SK-N-SH (cell line): Measurements from ENCODE around the gene LGR5. TPM values are rescaled to one million over a fixed set of nuclear protein-coding genes. Genes with fewer than 3 reads are reported as not detected.
A peak's percentile ranks its signal among the peaks of the same experiment; 100 is the strongest.

Experiments
- CTCF ChIA-PET: fragments of 300-600, 350-600 bp; formaldehyde crosslinking; extraction: SDS; loops from one replicate; lab custom pipeline; 2021; lab: Yijun Ruan, JAX
- POLR2A ChIA-PET: fragments of 350-600 bp; sonication (Branson Sonifier 250); formaldehyde crosslinking; extraction: SDS; loops from one replicate; lab custom pipeline; 2020; ENCODE audit warnings: antibody characterized with exemption, inconsistent platforms; lab: Yijun Ruan, JAX
- DNase-seq: peaks from one replicate; pipeline ENCODE4 v3.0.0; 2012
- H2AFZ ChIP-seq: fragments of 200-600 bp; sonication (generic); 2 replicates; pipeline ENCODE4 v1.8.1; 2016; ENCODE audit warnings: antibody characterized with exemption, mild to moderate bottlenecking, low read depth
- H3F3A ChIP-seq: fragments of 200-600 bp; sonication (generic); replicated peaks from 2 replicates; pipeline ENCODE3; 2016; ENCODE audit warnings: antibody characterized with exemption, mild to moderate bottlenecking; ENCODE audit not compliant: insufficient read depth
- H3K27ac ChIP-seq, 2 experiments: fragments of 200-500 bp in 1 of 2; fragments of 200-600 bp in 1 of 2; sonication (Bioruptor generic) in 1 of 2; sonication (generic), shearing (Covaris generic) in 1 of 2; 2 replicates each; pipeline versions ENCODE4 v1.5.1 to v1.6.1; 2014 to 2016; ENCODE audit warnings: low read depth in 2 of 2, inconsistent platforms in 1 of 2, low read length in 1 of 2, mild to moderate bottlenecking in 1 of 2, mixed read lengths in 1 of 2
- H3K27me3 ChIP-seq: fragments of 200-600 bp; sonication (generic), shearing (Covaris generic); 2 replicates; pipeline ENCODE4 v1.6.1; 2016; ENCODE audit warnings: mixed run types; ENCODE audit not compliant: insufficient read depth
- H3K36me3 ChIP-seq, 2 experiments: fragments of 200-500 bp in 1 of 2; fragments of 200-600 bp in 1 of 2; sonication (Bioruptor generic) in 1 of 2; sonication (generic) in 1 of 2; replicated peaks in 1 of 2; 2 replicates each; pipeline versions ENCODE3 to v1.5.1; 2014 to 2016; ENCODE audit warnings: low read length in 1 of 2, mild to moderate bottlenecking in 1 of 2; ENCODE audit not compliant: insufficient read depth in 2 of 2, control insufficient read depth in 1 of 2
- H3K4me1 ChIP-seq, 2 experiments: fragments of 200-500 bp in 1 of 2; fragments of 200-600 bp in 1 of 2; sonication (Bioruptor generic) in 1 of 2; sonication (generic), shearing (Covaris generic) in 1 of 2; 2 replicates each; pipeline versions ENCODE4 v1.5.1 to v1.6.1; 2014 to 2016; ENCODE audit warnings: low read depth in 1 of 2, low read length in 1 of 2, mixed run types in 1 of 2; ENCODE audit not compliant: insufficient read depth in 2 of 2, control insufficient read depth in 1 of 2
- H3K4me2 ChIP-seq: fragments of 200-600 bp; sonication (generic), shearing (Covaris generic); 2 replicates; pipeline ENCODE4 v1.6.1; 2017; ENCODE audit warnings: mixed run types
- H3K4me3 ChIP-seq, 2 experiments: fragments of 200-500 bp in 1 of 2; fragments of 200-600 bp in 1 of 2; sonication (Bioruptor generic) in 1 of 2; sonication (generic), shearing (Covaris generic) in 1 of 2; 2 replicates each; pipeline versions ENCODE4 v1.5.1 to v1.8.1; 2014 to 2016; ENCODE audit warnings: low read depth in 2 of 2, inconsistent platforms in 1 of 2, low read length in 1 of 2, mild to moderate bottlenecking in 1 of 2, mixed read lengths in 1 of 2, moderate library complexity in 1 of 2
- H3K79me2 ChIP-seq: fragments of 200-600 bp; sonication (generic); 2 replicates; pipeline ENCODE4 v1.8.1; 2017; ENCODE audit warnings: mild to moderate bottlenecking; ENCODE audit not compliant: insufficient read depth
- H3K9ac ChIP-seq: fragments of 200-600 bp; sonication (generic); 2 replicates; pipeline ENCODE4 v1.6.1; 2017; ENCODE audit warnings: mixed run types
- H3K9me2 ChIP-seq: fragments of 200-600 bp; sonication (generic); 2 replicates; pipeline ENCODE4 v1.6.1; 2017; ENCODE audit warnings: mixed run types
- H3K9me3 ChIP-seq: fragments of 200-600 bp; sonication (generic); 2 replicates; pipeline ENCODE4 v1.6.1; 2017; ENCODE audit warnings: mixed run types, mild to moderate bottlenecking, moderate library complexity
- H4K20me1 ChIP-seq: fragments of 200-600 bp; sonication (generic); 2 replicates; pipeline ENCODE4 v1.6.1; 2017; ENCODE audit warnings: mild to moderate bottlenecking, mixed run types; ENCODE audit not compliant: insufficient read depth
- CHD2 ChIP-seq: fragments of 150-350 bp; IDR thresholded peaks from 2 replicates; pipeline ENCODE4 v1.6.1; 2018; ENCODE audit warnings: low read length; ENCODE audit not compliant: partially characterized antibody
- ELF1 ChIP-seq: IDR thresholded peaks from 2 replicates; pipeline ENCODE4 v1.4.0; 2012
- EP300 ChIP-seq, 2 experiments: IDR thresholded peaks; 2 replicates each; pipeline versions ENCODE4 v1.4.0 to v1.6.1; 2012; ENCODE audit warnings: borderline replicate concordance in 1 of 2, low read depth in 1 of 2, low read length in 1 of 2
- EZH2phosphoT487 ChIP-seq: fragments of 200-600 bp; sonication (generic); IDR thresholded peaks from 2 replicates; pipeline ENCODE4 v1.6.1; 2017; ENCODE audit warnings: low read depth, mixed run types, mild to moderate bottlenecking, antibody characterized with exemption, moderate library complexity, borderline replicate concordance
- FOSL2 ChIP-seq: IDR thresholded peaks from 2 replicates; pipeline ENCODE4 v1.4.0; 2012; ENCODE audit warnings: low read depth, mild to moderate bottlenecking, moderate library complexity, borderline replicate concordance
- FOXM1 ChIP-seq: IDR thresholded peaks from 2 replicates; pipeline ENCODE4 v1.4.0; 2012; ENCODE audit warnings: low read depth, mild to moderate bottlenecking
- GATA2 ChIP-seq: sonication (generic); formaldehyde crosslinking; IDR thresholded peaks from 2 replicates; pipeline ENCODE4 v1.5.0; 2020; ENCODE audit warnings: mild to moderate bottlenecking, missing genetic modification reagents
- JUND ChIP-seq: IDR thresholded peaks from 2 replicates; pipeline ENCODE4 v1.4.0; 2012
- MXI1 ChIP-seq: IDR thresholded peaks from 2 replicates; pipeline ENCODE4 v1.6.1; 2012; ENCODE audit warnings: mild to moderate bottlenecking, low read depth, low read length, improper control_type of control experiment
- NFIC ChIP-seq: IDR thresholded peaks from 2 replicates; pipeline ENCODE4 v1.4.0; 2012; ENCODE audit warnings: borderline replicate concordance
- NRF1 ChIP-seq: IDR thresholded peaks from 2 replicates; pipeline ENCODE4 v1.6.1; 2012; ENCODE audit warnings: low read depth, mild to moderate bottlenecking, low read length
- REST ChIP-seq: IDR thresholded peaks from 2 replicates; pipeline ENCODE4 v1.6.1; 2012; ENCODE audit warnings: mild to moderate bottlenecking, low read depth, low read length, moderate library complexity
- RFX5 ChIP-seq: IDR thresholded peaks from 2 replicates; pipeline ENCODE4 v1.6.1; 2012; ENCODE audit warnings: mild to moderate bottlenecking, improper control_type of control experiment, low read length
- SIN3A ChIP-seq: IDR thresholded peaks from 2 replicates; pipeline ENCODE4 v1.6.1; 2012; ENCODE audit warnings: low read depth, mild to moderate bottlenecking, low read length, moderate library complexity, borderline replicate concordance
- SMC3 ChIP-seq: IDR thresholded peaks from 2 replicates; pipeline ENCODE4 v1.6.1; 2012; ENCODE audit warnings: low read depth, low read length, improper control_type of control experiment
- TEAD4 ChIP-seq: IDR thresholded peaks from 2 replicates; pipeline ENCODE4 v1.4.0; 2012; ENCODE audit warnings: mild to moderate bottlenecking, borderline replicate concordance; ENCODE audit not compliant: insufficient read depth
- USF2 ChIP-seq: fragments of 150-350 bp; IDR thresholded peaks from 2 replicates; pipeline ENCODE4 v1.6.1; 2017; ENCODE audit warnings: antibody characterized with exemption, low read length, low read depth, borderline replicate concordance
- YY1 ChIP-seq: IDR thresholded peaks from 2 replicates; pipeline ENCODE4 v1.4.0; 2012; ENCODE audit warnings: low read depth, mild to moderate bottlenecking
- WGBS: methylation state at CpG from one replicate; pipeline ENCODE4 v1.1.6; 2017; ENCODE audit warnings: low lambda C conversion rate; 5-methylcytosine and 5-hydroxymethylcytosine counted together
- polyA plus RNA-seq, 3 experiments: library from polyadenylated mRNA; depleted of rRNA; stranded (reverse); fragments of >200 nt; gene quantifications; 2 replicates each; pipeline ENCODE4 v1.2.3, GENCODE V29; 2012
- TF ChIP-seq, protein P1 (sequence below): IDR thresholded peaks from 2 replicates; pipeline ENCODE4 v1.4.0; 2012; ENCODE audit warnings: low read depth
- TF ChIP-seq, protein P2 (sequence below): fragments of 150-350 bp; IDR thresholded peaks from 2 replicates; pipeline ENCODE4 v1.6.1; 2016; ENCODE audit warnings: mild to moderate bottlenecking, low read depth, low read length

Gene LGR5
- polyA plus RNA-seq, 1 of the 3 experiments (the other 2 are of a cell fraction): 1.4 TPM

GRCh38 chr12:71397433-71397954, 42.1 kb upstream of the LGR5 start (continued):
- no peak for TF ChIP-seq USF2
- peak; percentile 33; the same call in 1 of the 2 replicates for TF ChIP-seq FOSL2
- TF ChIP-seq REST: no peak
- TF ChIP-seq, protein P1, sequence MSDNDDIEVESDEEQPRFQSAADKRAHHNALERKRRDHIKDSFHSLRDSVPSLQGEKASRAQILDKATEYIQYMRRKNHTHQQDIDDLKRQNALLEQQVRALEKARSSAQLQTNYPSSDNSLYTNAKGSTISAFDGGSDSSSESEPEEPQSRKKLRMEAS: no peak
- no peak for TF ChIP-seq RFX5

GRCh38 chr12:71399197-71399596, 40.4 kb upstream of the LGR5 start:
- Histone ChIP-seq H3K4me1 (peaks cover 0 to 8% of the 10 kb centered on the region in 2 experiments; a peak in 3 of 4 replicates), H3F3A (no peaks in the 10 kb centered on the region), H3K27me3 (no peaks in the 10 kb centered on the region), H3K9me3 (no peaks in the 10 kb centered on the region), H3K9me2 (no peaks in the 10 kb centered on the region), H3K4me2 (no peak overlapping the region), H4K20me1 (no peaks in the 10 kb centered on the region), H3K27ac (no peak overlapping the region), H2AFZ (no peak overlapping the region), H3K9ac (no peak overlapping the region), H3K79me2 (no peaks in the 10 kb centered on the region), H3K36me3 (no peaks in the 10 kb centered on the region), H3K4me3 (no peak overlapping the region)
- 57% methylated on average over 2 of the region's 2 CpGs for WGBS
- TF ChIP-seq MXI1 (no peak), GATA2 (CRISPR knock-in tag) (no peak), EP300 (IDR thresholded peaks at IDR 0.05; ENCODE audit: borderline replicate concordance in 1 of 2, low read depth in 1 of 2, low read length in 1 of 2) (no peak), CHD2 (no peak), JUND (no peak)
- CTCF ChIA-PET: interaction anchor here (1.5 to 2.4 kb wide), 4 partner anchors 12 to 348 kb away, joined by 3 to 6 read pairs (median 5); no protein-coding TSS in a partner anchor
- no peak for DNase-seq
- POLR2A ChIA-PET: no interaction called here

GRCh38 chr12:71400481-71400880, 39.1 kb upstream of the LGR5 start:
- ChIA-PET POLR2A (no interaction called here), CTCF (interaction anchor here (1.3 to 4.1 kb wide), 4 partner anchors 8 to 667 kb away, joined by 4 to 29 read pairs (median 8); no protein-coding TSS in a partner anchor)
- no peaks in the 10 kb centered on the region for H3K79me2 ChIP-seq
- H3K4me3 ChIP-seq: no peak overlapping the region
- H3K4me2 ChIP-seq: no peak overlapping the region
- no peaks in the 10 kb centered on the region for H3K9me2 ChIP-seq
- no peaks in the 10 kb centered on the region for H3F3A ChIP-seq
- no peaks in the 10 kb centered on the region for H3K27me3 ChIP-seq
- no peak overlapping the region for H3K9ac ChIP-seq
- H3K36me3 ChIP-seq: no peaks in the 10 kb centered on the region
- H4K20me1 ChIP-seq: no peaks in the 10 kb centered on the region
- H3K4me1 ChIP-seq: peaks cover 0 to 8% of the 10 kb centered on the region in 2 experiments; a peak in 3 of 4 replicates
- no peak for DNase-seq
- H2AFZ ChIP-seq: no peak overlapping the region
- H3K27ac ChIP-seq: no peak overlapping the region
- H3K9me3 ChIP-seq: no peaks in the 10 kb centered on the region
- WGBS: 82% methylated on average over 2 of the region's 2 CpGs
- TF ChIP-seq FOXM1: no peak
- TF ChIP-seq RFX5: no peak
- no peak for TF ChIP-seq ELF1
- no peak for TF ChIP-seq TEAD4
- TF ChIP-seq EZH2phosphoT487: no peak
- no peak for TF ChIP-seq NFIC
- no peak for TF ChIP-seq YY1
- no peak for TF ChIP-seq CHD2
- TF ChIP-seq, protein P2, sequence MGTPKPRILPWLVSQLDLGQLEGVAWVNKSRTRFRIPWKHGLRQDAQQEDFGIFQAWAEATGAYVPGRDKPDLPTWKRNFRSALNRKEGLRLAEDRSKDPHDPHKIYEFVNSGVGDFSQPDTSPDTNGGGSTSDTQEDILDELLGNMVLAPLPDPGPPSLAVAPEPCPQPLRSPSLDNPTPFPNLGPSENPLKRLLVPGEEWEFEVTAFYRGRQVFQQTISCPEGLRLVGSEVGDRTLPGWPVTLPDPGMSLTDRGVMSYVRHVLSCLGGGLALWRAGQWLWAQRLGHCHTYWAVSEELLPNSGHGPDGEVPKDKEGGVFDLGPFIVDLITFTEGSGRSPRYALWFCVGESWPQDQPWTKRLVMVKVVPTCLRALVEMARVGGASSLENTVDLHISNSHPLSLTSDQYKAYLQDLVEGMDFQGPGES: no peak
- TF ChIP-seq NRF1: no peak
- no peak for TF ChIP-seq SMC3
- no peak for TF ChIP-seq SIN3A
